CD14-positive monocyte (primary cell): ENCODE measurements around the gene FBXO40. TPM values are rescaled to one million over a fixed set of nuclear protein-coding genes. Genes with fewer than 3 reads are reported as not detected.
A peak's percentile ranks its signal among the peaks of the same experiment; 100 is the strongest.

Source experiments
- DNase-seq, 3 donors: peaks; one replicate each; pipeline ENCODE4 v3.0.0-alpha.2; 2011 to 2022
- H2AFZ ChIP-seq: 2 replicates; pipeline ENCODE4 v1.6.0; 2012; ENCODE audit warnings: mild to moderate bottlenecking, low read depth, low read length, inconsistent platforms; ENCODE audit not compliant: insufficient read depth, poor library complexity, severe bottlenecking
- H3K27ac ChIP-seq, 2 donors: 1 replicate in 1 of 2; 2 replicates in 1 of 2; pipeline ENCODE4 v1.5.1; 2012 to 2013; ENCODE audit warnings: low read length in 2 of 2, control low read depth in 1 of 2, inconsistent platforms in 1 of 2, low read depth in 1 of 2, mild to moderate bottlenecking in 1 of 2
- H3K27me3 ChIP-seq, 2 donors: one replicate each; pipeline versions ENCODE4 v1.6.0 to v1.6.1; 2011 to 2013; ENCODE audit warnings: low read length in 2 of 2; ENCODE audit not compliant: control insufficient read depth in 2 of 2, insufficient read depth in 2 of 2
- H3K36me3 ChIP-seq, 2 donors: replicated peaks in 1 of 2; 1 replicate in 1 of 2; 2 replicates in 1 of 2; pipeline versions ENCODE4 v1.5.1 to v1.6.1; 2012 to 2013; ENCODE audit warnings: low read length in 2 of 2, control low read depth in 1 of 2, inconsistent platforms in 1 of 2, mild to moderate bottlenecking in 1 of 2; ENCODE audit not compliant: insufficient read depth in 2 of 2, control insufficient read depth in 1 of 2
- H3K4me1 ChIP-seq, 2 donors: 1 replicate in 1 of 2; 2 replicates in 1 of 2; pipeline versions ENCODE4 v1.5.1 to v1.6.1; 2012 to 2013; ENCODE audit warnings: low read length in 2 of 2, control low read depth in 1 of 2, inconsistent platforms in 1 of 2, mild to moderate bottlenecking in 1 of 2, moderate library complexity in 1 of 2; ENCODE audit not compliant: insufficient read depth in 2 of 2, control insufficient read depth in 1 of 2
- H3K4me2 ChIP-seq: replicated peaks from 2 replicates; pipeline ENCODE3; 2012; ENCODE audit warnings: low read length, moderate library complexity, mild to moderate bottlenecking; ENCODE audit not compliant: poor library complexity, severe bottlenecking; ENCODE audit errors: extremely low read depth
- H3K4me3 ChIP-seq, 3 experiments: fragments of 200-600 bp in 1 of 3; sonication (generic) in 1 of 3; replicated peaks in 1 of 3; 1 replicate in 2 of 3; 2 replicates in 1 of 3; pipeline ENCODE4 v1.5.1; 2011 to 2013; ENCODE audit warnings: low read length in 3 of 3, mild to moderate bottlenecking in 3 of 3, control low read depth in 2 of 3, low read depth in 2 of 3, inconsistent platforms in 1 of 3, moderate library complexity in 1 of 3
- H3K79me2 ChIP-seq: 2 replicates; pipeline ENCODE4 v1.6.0; 2012; ENCODE audit warnings: mild to moderate bottlenecking, control low read depth, inconsistent platforms, low read length, moderate library complexity; ENCODE audit not compliant: insufficient read depth
- H3K9ac ChIP-seq: 2 replicates; pipeline ENCODE4 v1.6.0; 2017; ENCODE audit warnings: low read length, mild to moderate bottlenecking; ENCODE audit not compliant: insufficient read depth, poor library complexity, severe bottlenecking
- H3K9me3 ChIP-seq, 2 donors: replicated peaks in 1 of 2; 1 replicate in 1 of 2; 2 replicates in 1 of 2; pipeline versions ENCODE4 v1.5.1 to v1.6.1; 2012 to 2013; ENCODE audit warnings: low read length in 2 of 2, control low read depth in 1 of 2; ENCODE audit not compliant: control insufficient read depth in 1 of 2, insufficient read depth in 1 of 2
- H4K20me1 ChIP-seq: 2 replicates; pipeline ENCODE4 v1.6.0; 2012; ENCODE audit warnings: mild to moderate bottlenecking, low read length, control low read depth, moderate library complexity; ENCODE audit not compliant: insufficient read depth
- H3K27ac Mint-ChIP-seq, 7 donors: one replicate each; pipeline ENCODE4 v1.8.0; 2020; ENCODE audit warnings: mild to moderate bottlenecking in 7 of 7, mixed read lengths in 7 of 7, moderate library complexity in 6 of 7, inconsistent platforms in 2 of 7
- H3K27me3 Mint-ChIP-seq, 3 donors: one replicate each; pipeline ENCODE4 v1.8.0; 2021 to 2022; ENCODE audit warnings: low read depth in 3 of 3, mild to moderate bottlenecking in 3 of 3, mixed read lengths in 3 of 3, moderate library complexity in 3 of 3, inconsistent platforms in 1 of 3
- H3K36me3 Mint-ChIP-seq, 2 donors: one replicate each; pipeline ENCODE4 v1.8.0; 2020; ENCODE audit warnings: mixed read lengths in 2 of 2, inconsistent platforms in 1 of 2, mild to moderate bottlenecking in 1 of 2
- H3K4me1 Mint-ChIP-seq: one replicate; pipeline ENCODE4 v1.8.0; 2020; ENCODE audit warnings: mild to moderate bottlenecking, mixed read lengths
- H3K4me3 Mint-ChIP-seq, 2 donors: one replicate each; pipeline ENCODE4 v1.8.0; 2020; ENCODE audit warnings: mild to moderate bottlenecking in 2 of 2, mixed read lengths in 2 of 2, moderate library complexity in 1 of 2
- H3K9me3 Mint-ChIP-seq, 7 donors: one replicate each; pipeline ENCODE4 v1.8.0; 2020 to 2022; ENCODE audit warnings: mixed read lengths in 7 of 7, mild to moderate bottlenecking in 6 of 7, moderate library complexity in 6 of 7, inconsistent platforms in 2 of 7
- WGBS: methylation state at CpG from one replicate; pipeline ENCODE4 v1.1.5; 2013; ENCODE audit warnings: missing lambda C conversion rate; ENCODE audit not compliant: insufficient coverage; 5-methylcytosine and 5-hydroxymethylcytosine counted together
- intact Hi-C, 2 donors: fragments of 100-400 bp; cut with micrococcal nuclease; formaldehyde crosslinking; loops; one replicate each; pipeline versions ENCODE4 v1.15.0 to v1.15.1; 2023
- polyA plus RNA-seq, 3 donors: library from polyadenylated mRNA; depleted of rRNA in 1 of 3; unstranded in 2 of 3; stranded (reverse) in 1 of 3; fragments of 300-500 nt in 2 of 3; fragments of >200 nt in 1 of 3; fragmentation: Illumina TruSeq in 2 of 3; gene quantifications; 1 replicate in 2 of 3; 2 replicates in 1 of 3; pipeline ENCODE4 v1.2.3, GENCODE V29; 2012 to 2021
- TF ChIP-seq, protein P1 (sequence below): fragments of 200-600 bp; IDR thresholded peaks from one replicate; pipeline ENCODE4 v1.8.0; 2022; ENCODE audit warnings: antibody characterized with exemption, mild to moderate bottlenecking

The FBXO40 gene
- polyA plus RNA-seq, 3 donors, result not detected

DNA sequence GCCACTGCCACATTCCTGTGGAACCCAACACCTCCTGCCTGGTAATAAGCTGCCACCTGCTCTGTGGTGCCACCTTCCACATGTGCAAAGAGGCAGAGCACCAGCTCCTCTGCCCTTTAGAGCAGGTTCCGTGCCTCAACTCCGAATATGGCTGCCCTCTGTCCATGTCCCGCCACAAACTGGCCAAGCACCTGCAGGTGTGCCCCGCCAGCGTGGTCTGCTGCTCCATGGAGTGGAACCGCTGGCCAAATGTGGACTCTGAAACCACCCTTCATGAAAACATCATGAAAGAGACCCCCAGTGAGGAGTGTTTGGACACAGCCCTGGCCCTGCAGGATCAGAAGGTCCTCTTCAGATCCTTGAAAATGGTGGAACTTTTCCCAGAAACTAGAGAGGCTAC lies 28.3 kb downstream of the FBXO40 start:
- Histone ChIP-seq H4K20me1 (no peaks in the 10 kb centered on the region), H3K27ac (no peak overlapping the region), H3K9ac (no peak overlapping the region), H3K36me3 (no peaks in the 10 kb centered on the region), H3K4me2 (no peak overlapping the region), H3K79me2 (no peaks in the 10 kb centered on the region), H3K27me3 (no peaks in the 10 kb centered on the region), H3K4me3 (no peak overlapping the region), H2AFZ (peak overlapping the region; percentile 35), H3K9me3 (no peaks in the 10 kb centered on the region), H3K4me1 (no peaks in the 10 kb centered on the region)
- intact Hi-C loops, result no loop called here
- H3K36me3 Mint-ChIP-seq, result no peaks in the 10 kb centered on the region
- peaks cover 0 to 1% (median 0%) of the 10 kb centered on the region in 3 donors for H3K27me3 Mint-ChIP-seq
- DNase-seq, result no peak
- no peak overlapping the region for H3K27ac Mint-ChIP-seq
- H3K4me1 Mint-ChIP-seq, result peaks cover 4% of the 10 kb centered on the region
- peaks cover 0 to 6% (median 4%) of the 10 kb centered on the region in 7 donors for H3K9me3 Mint-ChIP-seq
- 90% methylated on average over 5 of the region's 6 CpGs for WGBS
- TF ChIP-seq, protein P1, sequence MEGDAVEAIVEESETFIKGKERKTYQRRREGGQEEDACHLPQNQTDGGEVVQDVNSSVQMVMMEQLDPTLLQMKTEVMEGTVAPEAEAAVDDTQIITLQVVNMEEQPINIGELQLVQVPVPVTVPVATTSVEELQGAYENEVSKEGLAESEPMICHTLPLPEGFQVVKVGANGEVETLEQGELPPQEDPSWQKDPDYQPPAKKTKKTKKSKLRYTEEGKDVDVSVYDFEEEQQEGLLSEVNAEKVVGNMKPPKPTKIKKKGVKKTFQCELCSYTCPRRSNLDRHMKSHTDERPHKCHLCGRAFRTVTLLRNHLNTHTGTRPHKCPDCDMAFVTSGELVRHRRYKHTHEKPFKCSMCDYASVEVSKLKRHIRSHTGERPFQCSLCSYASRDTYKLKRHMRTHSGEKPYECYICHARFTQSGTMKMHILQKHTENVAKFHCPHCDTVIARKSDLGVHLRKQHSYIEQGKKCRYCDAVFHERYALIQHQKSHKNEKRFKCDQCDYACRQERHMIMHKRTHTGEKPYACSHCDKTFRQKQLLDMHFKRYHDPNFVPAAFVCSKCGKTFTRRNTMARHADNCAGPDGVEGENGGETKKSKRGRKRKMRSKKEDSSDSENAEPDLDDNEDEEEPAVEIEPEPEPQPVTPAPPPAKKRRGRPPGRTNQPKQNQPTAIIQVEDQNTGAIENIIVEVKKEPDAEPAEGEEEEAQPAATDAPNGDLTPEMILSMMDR, result no peak
- no peak overlapping the region for H3K4me3 Mint-ChIP-seq

DNA sequence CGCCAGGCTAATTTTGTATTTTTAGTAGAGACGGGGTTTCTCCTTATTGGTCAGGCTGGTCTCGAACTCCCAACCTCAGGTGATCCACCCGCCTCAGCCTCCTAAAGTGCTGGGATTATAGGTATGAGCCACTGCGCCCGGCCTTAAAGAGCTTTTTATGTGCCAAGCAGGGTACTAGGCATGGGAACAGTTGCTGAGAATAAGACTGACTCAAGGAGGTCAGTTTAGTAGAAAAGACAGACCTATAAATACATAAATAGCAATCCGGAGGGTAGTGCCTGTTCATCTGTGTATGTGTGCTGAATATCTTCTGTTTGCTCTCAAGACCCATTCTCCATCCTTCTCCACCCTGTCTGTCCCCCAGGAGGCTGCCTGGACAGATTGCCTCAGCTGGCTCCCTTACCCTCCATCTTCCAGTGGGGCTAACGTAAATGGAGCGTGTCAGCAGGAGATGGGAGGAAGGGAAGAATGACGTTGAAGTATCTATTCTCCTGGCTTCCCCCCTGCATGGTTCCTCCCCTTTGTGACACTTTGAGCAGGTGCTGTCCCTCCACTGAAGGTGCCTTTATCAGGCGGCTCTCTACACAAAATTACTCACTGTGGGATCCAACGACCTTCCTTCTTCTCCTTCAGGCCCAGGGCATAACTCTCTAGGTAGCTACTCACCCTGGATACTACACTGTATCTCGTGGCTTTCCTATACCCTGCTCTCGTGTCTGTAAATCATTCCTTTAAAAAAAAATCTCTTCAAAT lies 31.1 kb downstream of the FBXO40 start:
- peaks cover 0 to 1% (median 0%) of the 10 kb centered on the region in 3 donors for H3K27me3 Mint-ChIP-seq
- Histone ChIP-seq H3K4me3 (no peak overlapping the region), H3K4me1 (no peaks in the 10 kb centered on the region), H3K79me2 (no peaks in the 10 kb centered on the region), H3K36me3 (peaks cover 0 to 3% of the 10 kb centered on the region in 2 donors), H4K20me1 (no peaks in the 10 kb centered on the region), H3K27me3 (no peaks in the 10 kb centered on the region), H3K9me3 (no peaks in the 10 kb centered on the region), H3K4me2 (no peak overlapping the region), H3K27ac (no peak overlapping the region), H3K9ac (no peak overlapping the region), H2AFZ (no peak overlapping the region)
- peaks cover 0 to 6% (median 4%) of the 10 kb centered on the region in 7 donors for H3K9me3 Mint-ChIP-seq
- H3K4me1 Mint-ChIP-seq, result peaks cover 4% of the 10 kb centered on the region
- DNase-seq, result no peak
- H3K4me3 Mint-ChIP-seq, result no peak overlapping the region
- no peak overlapping the region for H3K27ac Mint-ChIP-seq
- peaks cover 2 to 7% of the 10 kb centered on the region in 2 donors for H3K36me3 Mint-ChIP-seq
- TF ChIP-seq, protein P1, result no peak
- WGBS, result 75% methylated on average over 4 of the region's 14 CpGs
- intact Hi-C loops, result no loop called here
